AG09309 (cell line): ENCODE data around the gene TMEM86B.

ENCODE experiments used
- DNase-seq: peaks from one replicate; pipeline ENCODE4 v3.0.0-alpha.2; 2010; ENCODE audit warnings: low read depth
- H3K4me3 ChIP-seq: 2 replicates; pipeline ENCODE4 v1.5.1; 2011; ENCODE audit warnings: mild to moderate bottlenecking, low read depth, low read length, moderate library complexity; ENCODE audit not compliant: control insufficient read depth
- CTCF ChIP-seq: IDR thresholded peaks from 2 replicates; pipeline ENCODE4 v1.5.1; 2011; ENCODE audit warnings: mild to moderate bottlenecking, low read depth, low read length, inconsistent platforms; ENCODE audit not compliant: insufficient read depth, control insufficient read depth; ENCODE audit errors: missing control alignments

TMEM86B gene

GRCh38 chr19:55270172-55270942 lies 41.8 kb upstream of the TMEM86B start:
- TF ChIP-seq CTCF: no peak
- H3K4me3 ChIP-seq: no peak overlapping the region
- no peak for DNase-seq

- no peak overlapping the region for H3K4me3 ChIP-seq
- DNase-seq: no peak
- no peak for TF ChIP-seq CTCF
These were observed 40.7 kb upstream of the TMEM86B start for GRCh38 chr19:55269299-55269698.

GRCh38 chr19:55266840-55267239 lies 38.3 kb upstream of the TMEM86B start:
- TF ChIP-seq CTCF: no peak
- DNase-seq: no peak
- no peak overlapping the region for H3K4me3 ChIP-seq

- TF ChIP-seq CTCF: no peak
- no peak overlapping the region for H3K4me3 ChIP-seq
- no peak for DNase-seq
These were observed 37.8 kb upstream of the TMEM86B start for GRCh38 chr19:55266404-55266803.

GRCh38 chr19:55265723-55266386 lies 37.3 kb upstream of the TMEM86B start:
- no peak overlapping the region for H3K4me3 ChIP-seq
- no peak for TF ChIP-seq CTCF

GRCh38 chr19:55265173-55265572 lies 36.6 kb upstream of the TMEM86B start:
- no peak overlapping the region for H3K4me3 ChIP-seq
- no peak for TF ChIP-seq CTCF
- DNase-seq: no peak

More at GRCh38 chr19:55265723-55266386, 37.3 kb upstream of the TMEM86B start:
- DNase-seq: no peak
